Activated T-cell treated with anti-CD3 and anti-CD28 coated beads, Interleukin-2, amount 50 U/mL, for 72 hours (primary cell): ENCODE data around the gene SLC25A48. TPM values are rescaled to one million over a fixed set of nuclear protein-coding genes. Genes with fewer than 3 reads are reported as not detected.

Experiments
- ATAC-seq, 2 donors: fragments of 150-1000 bp; cut with Tn5 transposase; replicated peaks in 1 of 2; 2 replicates each; pipeline ENCODE4 v1.10.0; 2021; ENCODE audit warnings: moderate library complexity in 2 of 2, mild to moderate bottlenecking in 1 of 2
- DNase-seq, 2 donors: peaks; one replicate each; pipeline ENCODE4 v3.0.0; 2021 to 2022; ENCODE audit warnings: mixed read lengths in 1 of 2
- H3K27ac Mint-ChIP-seq: one replicate; pipeline ENCODE4 v1.8.0; 2022; ENCODE audit warnings: mild to moderate bottlenecking, moderate library complexity, mixed read lengths
- H3K27me3 Mint-ChIP-seq: one replicate; pipeline ENCODE4 v1.8.0; 2022; ENCODE audit warnings: low read depth, mixed read lengths
- H3K36me3 Mint-ChIP-seq, 2 donors: one replicate each; pipeline ENCODE4 v1.8.0; 2022; ENCODE audit warnings: mixed read lengths in 2 of 2, mild to moderate bottlenecking in 1 of 2; ENCODE audit not compliant: insufficient read depth in 2 of 2
- H3K4me1 Mint-ChIP-seq: one replicate; pipeline ENCODE4 v1.8.0; 2022; ENCODE audit warnings: low read depth, mixed read lengths
- H3K4me3 Mint-ChIP-seq, 2 donors: one replicate each; pipeline ENCODE4 v1.8.0; 2022; ENCODE audit warnings: mild to moderate bottlenecking in 2 of 2, mixed read lengths in 2 of 2, moderate library complexity in 2 of 2
- H3K9me3 Mint-ChIP-seq, 2 donors: one replicate each; pipeline ENCODE4 v1.8.0; 2022; ENCODE audit warnings: mixed read lengths in 2 of 2
- total RNA-seq, 2 donors: library from RNA; stranded (reverse); gene quantifications; one replicate each; pipeline ENCODE4 v1.2.3, GENCODE V29; 2022

The SLC25A48 gene
- total RNA-seq, 2 donors from 2014 or later: not detected

DNA sequence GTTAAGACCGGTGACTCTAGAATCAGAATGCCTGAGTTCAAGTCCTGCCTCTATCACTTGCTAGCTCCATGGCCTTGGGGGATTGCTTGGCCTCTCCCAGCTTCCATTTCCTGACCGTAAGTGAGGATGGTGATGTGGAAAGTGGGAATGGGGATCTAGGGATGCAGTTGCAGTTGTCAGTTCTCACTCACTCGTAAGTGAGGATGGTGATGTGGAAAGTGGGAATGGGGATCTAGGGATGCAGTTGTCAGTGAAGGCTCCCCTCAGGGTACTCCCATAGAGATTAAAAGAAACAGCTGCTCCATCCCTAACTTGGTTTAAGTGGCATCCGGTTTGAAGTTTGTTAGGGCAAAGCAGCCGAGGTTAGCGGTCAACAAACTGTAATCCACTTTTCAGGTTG lies 64.2 kb downstream of the SLC25A48 start:
- Mint-ChIP-seq H3K4me1 (peaks cover 12% of the 10 kb centered on the region), H3K9me3 (no peaks in the 10 kb centered on the region), H3K36me3 (no peaks in the 10 kb centered on the region), H3K4me3 (no peak overlapping the region), H3K27me3 (peaks cover 55% of the 10 kb centered on the region), H3K27ac (no peak overlapping the region)
- no peak for ATAC-seq
- DNase-seq: no peak

DNA sequence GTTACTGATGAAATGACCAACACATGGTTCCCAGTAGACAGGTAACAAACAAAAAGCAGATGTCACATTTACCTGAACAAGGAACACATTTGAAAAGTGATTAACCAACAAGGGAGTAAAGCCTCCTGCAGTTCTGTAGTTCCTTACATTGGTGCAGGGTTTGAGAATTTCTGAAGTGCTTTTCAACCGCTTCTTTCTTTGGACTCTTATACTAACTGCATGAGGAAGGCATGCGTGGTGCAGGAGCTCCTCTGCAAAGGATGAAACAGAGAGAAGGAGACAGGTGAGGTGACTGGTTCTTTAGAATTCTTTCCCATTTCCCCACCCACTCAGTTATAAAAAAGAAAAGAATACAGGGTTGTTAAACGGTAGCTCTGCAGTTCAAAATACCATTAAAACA lies 65.8 kb downstream of the SLC25A48 start:
- no peak overlapping the region for H3K4me3 Mint-ChIP-seq
- no peak for ATAC-seq
- peaks cover 50% of the 10 kb centered on the region for H3K27me3 Mint-ChIP-seq

DNA sequence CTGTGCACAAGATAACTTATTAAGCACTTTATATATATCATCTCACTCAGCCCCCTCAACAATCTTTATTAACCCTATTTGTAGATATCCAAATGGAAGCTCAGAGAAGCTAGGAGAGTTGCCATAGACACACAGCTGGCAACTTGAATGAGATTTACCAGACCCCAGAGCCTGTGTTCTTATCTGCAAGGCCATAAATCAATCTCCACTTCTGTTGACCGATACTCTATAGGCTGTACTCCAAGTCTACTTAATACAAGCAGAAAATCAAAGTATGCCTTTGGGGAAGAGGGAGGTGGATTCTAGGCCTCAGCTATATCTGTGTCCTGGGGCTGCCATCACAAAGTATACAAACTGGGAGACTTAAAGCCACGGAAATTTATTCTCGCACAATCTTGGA lies 67.2 kb downstream of the SLC25A48 start:
- ATAC-seq (no peak), DNase-seq (no peak)
- no peaks in the 10 kb centered on the region for H3K36me3 Mint-ChIP-seq
- no peak overlapping the region for H3K27ac Mint-ChIP-seq
- no peak overlapping the region for H3K4me3 Mint-ChIP-seq
- no peaks in the 10 kb centered on the region for H3K4me1 Mint-ChIP-seq
- peaks cover 61% of the 10 kb centered on the region for H3K27me3 Mint-ChIP-seq
- H3K9me3 Mint-ChIP-seq: no peaks in the 10 kb centered on the region

More for the DNA sequence above, 65.8 kb downstream of the SLC25A48 start:
- Mint-ChIP-seq H3K36me3 (no peaks in the 10 kb centered on the region), H3K27ac (no peak overlapping the region), H3K4me1 (peaks cover 8% of the 10 kb centered on the region), H3K9me3 (no peaks in the 10 kb centered on the region)
- DNase-seq: no peak

DNA sequence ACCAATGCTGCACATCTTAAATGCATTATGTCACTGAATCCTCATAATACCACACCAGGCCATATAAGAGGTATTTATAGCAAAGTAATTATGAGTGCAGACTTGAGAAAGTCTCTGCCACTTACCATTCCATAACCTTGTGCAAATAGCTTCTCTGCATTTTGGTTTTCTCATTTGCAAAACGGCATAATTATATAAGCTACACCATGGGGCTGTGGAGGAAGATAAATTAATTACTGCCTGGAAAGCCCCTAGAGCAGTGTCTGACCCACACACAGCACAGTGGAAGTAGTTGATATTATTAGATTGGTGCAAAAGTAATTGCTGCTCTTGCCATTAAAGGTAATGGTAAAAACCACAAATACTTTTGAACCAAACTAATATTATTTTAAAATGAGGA lies 70.7 kb downstream of the SLC25A48 start:
- ATAC-seq (no peak), DNase-seq (no peak)
- Mint-ChIP-seq H3K36me3 (no peaks in the 10 kb centered on the region), H3K4me1 (no peaks in the 10 kb centered on the region), H3K27me3 (peaks cover 52% of the 10 kb centered on the region), H3K4me3 (no peak overlapping the region), H3K27ac (no peak overlapping the region), H3K9me3 (no peaks in the 10 kb centered on the region)

DNA sequence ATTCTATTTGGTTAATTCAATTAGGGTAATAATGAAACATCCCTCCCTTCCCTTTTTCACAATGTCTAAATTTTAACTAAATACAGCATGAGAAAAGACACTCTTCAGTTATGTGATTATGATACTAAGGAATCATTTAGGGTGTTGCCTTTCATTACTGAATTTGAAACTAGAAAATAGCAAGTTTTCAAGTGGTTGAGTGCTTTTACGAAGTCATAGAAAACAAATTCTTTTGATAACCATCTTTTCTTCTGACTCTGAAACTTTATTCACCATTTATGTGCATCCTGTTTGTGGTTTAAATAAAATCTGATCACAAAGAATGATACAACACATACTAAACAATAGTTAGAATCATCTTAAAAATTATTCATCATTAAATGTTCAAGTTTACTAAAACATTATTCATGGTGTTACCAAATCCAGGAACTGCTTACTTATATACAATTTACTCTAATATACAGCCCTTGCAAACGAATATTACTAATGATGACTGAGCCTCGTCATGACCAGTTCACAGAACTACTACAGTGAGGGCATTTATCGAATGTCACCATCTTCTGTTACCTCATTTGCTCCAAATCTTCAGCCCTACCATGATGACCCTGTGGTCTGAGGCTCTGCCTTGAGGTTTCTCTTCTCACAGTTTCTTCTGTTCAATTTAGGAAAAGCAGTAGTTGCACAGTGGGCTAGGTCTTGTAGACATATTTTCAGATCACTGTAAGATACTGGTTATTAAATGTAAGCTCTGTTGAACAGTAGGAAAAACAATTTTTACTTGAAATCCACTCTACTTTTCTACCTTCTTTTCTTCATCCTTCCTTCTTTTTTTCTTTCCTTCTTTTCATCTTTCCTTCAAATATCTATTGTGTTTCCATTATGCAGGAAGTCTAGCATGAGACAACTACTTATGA lies 79.5 kb downstream of the SLC25A48 start:
- Mint-ChIP-seq H3K36me3 (no peaks in the 10 kb centered on the region), H3K27me3 (peaks cover 78% of the 10 kb centered on the region), H3K27ac (peak overlapping the region; percentile 45), H3K4me3 (peak overlapping the region in 1 of 2 donors; percentile 33), H3K9me3 (no peaks in the 10 kb centered on the region), H3K4me1 (peaks cover 12% of the 10 kb centered on the region)
- DNase-seq (peak; percentile 15 to 38), ATAC-seq (peak; percentile 66 to 69)

DNA sequence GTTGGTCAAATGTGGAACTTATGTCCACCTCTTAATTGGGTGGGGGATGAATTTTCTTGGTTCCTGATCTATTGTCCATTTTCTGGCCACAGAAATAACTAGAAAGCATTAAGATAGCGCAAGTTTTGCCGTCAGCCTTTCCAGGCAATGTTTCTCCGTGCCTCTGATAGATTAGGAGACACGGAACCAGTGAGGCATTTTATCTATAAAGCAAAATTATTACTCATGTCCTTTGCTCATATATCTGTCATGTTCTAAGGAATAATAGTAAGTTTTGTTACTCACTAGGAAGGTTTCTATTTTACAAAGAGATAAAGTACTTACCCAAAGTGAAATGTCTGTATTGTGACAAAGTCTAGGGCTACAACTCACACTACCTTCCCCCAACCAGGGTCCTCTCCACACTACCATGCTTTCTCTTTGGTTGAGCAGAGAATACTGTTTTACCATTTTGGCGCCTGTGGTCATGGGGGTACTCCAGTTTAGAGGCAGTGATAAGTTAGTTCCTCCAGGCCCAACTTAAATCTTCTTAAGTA lies 81.1 kb downstream of the SLC25A48 start:
- H3K27me3 Mint-ChIP-seq: peaks cover 65% of the 10 kb centered on the region
- no peak overlapping the region for H3K27ac Mint-ChIP-seq
- H3K4me3 Mint-ChIP-seq: peak overlapping the region in 1 of 2 donors; percentile 69
- H3K36me3 Mint-ChIP-seq: no peaks in the 10 kb centered on the region
- no peaks in the 10 kb centered on the region for H3K9me3 Mint-ChIP-seq
- no peak for DNase-seq
- peaks cover 12% of the 10 kb centered on the region for H3K4me1 Mint-ChIP-seq
- peak; percentile 56 to 65 for ATAC-seq

- Mint-ChIP-seq H3K9me3 (no peaks in the 10 kb centered on the region), H3K27ac (no peak overlapping the region), H3K4me3 (peak overlapping the region in 1 of 2 donors; percentile 23), H3K27me3 (peaks cover 53% of the 10 kb centered on the region), H3K36me3 (no peaks in the 10 kb centered on the region), H3K4me1 (peaks cover 12% of the 10 kb centered on the region)
- ATAC-seq: peak; percentile 26 to 30
- DNase-seq: peak; percentile 8 to 26
These were observed 82.3 kb downstream of the SLC25A48 start for GRCh38 chr5:135916638-135917263.

- Mint-ChIP-seq H3K4me1 (no peaks in the 10 kb centered on the region), H3K36me3 (no peaks in the 10 kb centered on the region), H3K27ac (no peak overlapping the region), H3K4me3 (no peak overlapping the region), H3K9me3 (no peaks in the 10 kb centered on the region), H3K27me3 (peaks cover 58% of the 10 kb centered on the region)
- DNase-seq: no peak
- no peak for ATAC-seq
These were observed 85.7 kb downstream of the SLC25A48 start for GRCh38 chr5:135920199-135920598.

DNA sequence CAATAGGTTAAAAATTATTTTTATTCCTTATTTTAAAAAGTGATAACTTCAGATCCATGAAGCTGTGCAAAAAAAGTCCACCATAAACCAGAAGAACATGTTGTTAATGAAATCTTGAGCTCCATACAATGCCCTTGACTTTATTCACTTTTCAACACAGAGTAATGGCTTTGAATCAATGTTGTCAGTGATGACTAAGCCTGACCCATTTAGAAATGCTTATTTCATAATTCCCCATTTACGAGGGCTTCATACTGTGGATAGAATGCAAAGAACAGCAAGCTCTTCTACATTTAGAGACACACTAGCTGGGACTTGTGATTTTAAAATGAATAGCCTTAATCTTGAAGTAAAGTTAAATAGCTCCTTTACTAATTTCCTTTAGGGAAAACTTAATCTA lies 86.9 kb downstream of the SLC25A48 start:
- Mint-ChIP-seq H3K36me3 (no peaks in the 10 kb centered on the region), H3K27ac (no peak overlapping the region), H3K9me3 (no peaks in the 10 kb centered on the region), H3K4me1 (no peaks in the 10 kb centered on the region), H3K4me3 (no peak overlapping the region), H3K27me3 (peaks cover 56% of the 10 kb centered on the region)
- DNase-seq (no peak), ATAC-seq (no peak)

- Mint-ChIP-seq H3K27me3 (peaks cover 57% of the 10 kb centered on the region), H3K27ac (no peak overlapping the region), H3K36me3 (peaks cover 0 to 5% of the 10 kb centered on the region in 2 donors), H3K4me3 (peak overlapping the region in 1 of 2 donors; percentile 47), H3K9me3 (no peaks in the 10 kb centered on the region), H3K4me1 (no peaks in the 10 kb centered on the region)
- DNase-seq: no peak
- no peak for ATAC-seq
These were observed 95.8 kb downstream of the SLC25A48 start for GRCh38 chr5:135930029-135930948.

GRCh38 chr5:135930949-135931295 lies 96.5 kb downstream of the SLC25A48 start:
- Mint-ChIP-seq H3K4me3 (peak overlapping the region in 1 of 2 donors; percentile 47), H3K36me3 (peaks cover 0 to 5% of the 10 kb centered on the region in 2 donors), H3K9me3 (no peaks in the 10 kb centered on the region), H3K27ac (no peak overlapping the region), H3K4me1 (no peaks in the 10 kb centered on the region), H3K27me3 (peaks cover 59% of the 10 kb centered on the region)
- DNase-seq (no peak), ATAC-seq (no peak)

- no peak overlapping the region for H3K4me3 Mint-ChIP-seq
- ATAC-seq: no peak
- no peaks in the 10 kb centered on the region for H3K9me3 Mint-ChIP-seq
- H3K4me1 Mint-ChIP-seq: no peaks in the 10 kb centered on the region
- no peaks in the 10 kb centered on the region for H3K36me3 Mint-ChIP-seq
- DNase-seq: no peak
- H3K27ac Mint-ChIP-seq: no peak overlapping the region
- peaks cover 38% of the 10 kb centered on the region for H3K27me3 Mint-ChIP-seq
These were observed 100.5 kb downstream of the SLC25A48 start for GRCh38 chr5:135934939-135935338.
